ENCODE measurements around the gene ITGB1BP1. TPM values are rescaled to one million over a fixed set of nuclear protein-coding genes. Genes with fewer than 3 reads are reported as not detected.

ITGB1BP1 gene
- total RNA-seq, 1 donor from 2014 or later: 25.6 TPM

Other genes starting within 250 kb of the ITGB1BP1 start
- 26.2 and 28.8 TPM in 2 replicates for gene ASAP2, start 216.7 kb downstream of the ITGB1BP1 start, total RNA-seq
- 22.0 and 27.9 TPM in 2 replicates for gene CPSF3, start 126 bp upstream of the ITGB1BP1 start, total RNA-seq
- gene IAH1, start 51.0 kb upstream of the ITGB1BP1 start, total RNA-seq: 28.2 and 34.4 TPM in 2 replicates
- gene ADAM17, start 132.3 kb upstream of the ITGB1BP1 start, total RNA-seq: 39.7 and 40.7 TPM in 2 replicates
- gene YWHAQ, start 207.5 kb upstream of the ITGB1BP1 start, total RNA-seq: 152 and 217 TPM in 2 replicates

Measured in lung microvascular endothelial cell (primary cell).